ENCODE measurements around the gene CCDC85C. TPM values are rescaled to one million over a fixed set of nuclear protein-coding genes. Genes with fewer than 3 reads are reported as not detected.

CCDC85C gene
- total RNA-seq, 2 donors from 2014 or later = 35.1 to 47.2 TPM

- DNase-seq (ENCODE audit: low spot score) = peak; percentile 42
- Histone ChIP-seq H3K27ac (peak overlapping the region; percentile 44 to 51), H3K9me3 (no peaks in the 10 kb centered on the region), H3K4me1 (replicated peaks) (no peaks in the 10 kb centered on the region), H3K4me3 (no peak overlapping the region), H3K27me3 (replicated peaks; ENCODE audit: insufficient read depth) (no peaks in the 10 kb centered on the region), H3K36me3 (no peaks in the 10 kb centered on the region)
- WGBS = 20% methylated on average over 9 of the region's 9 CpGs
- intact Hi-C loops (cut with DNase I) = no loop called here
- peak; percentile 66 for TF ChIP-seq POLR2AphosphoS5 (IDR thresholded peaks at IDR 0.05)
- TF ChIP-seq CTCF (IDR thresholded peaks at IDR 0.05) = peak in 1 of 4 experiments; percentile 9
- TF ChIP-seq POLR2A (IDR thresholded peaks at IDR 0.05) = no peak
These were observed 128.8 kb downstream of the CCDC85C start for GRCh38 chr14:99475179-99475578.

- H3K27me3 ChIP-seq (replicated peaks; ENCODE audit: insufficient read depth) = no peaks in the 10 kb centered on the region
- H3K4me1 ChIP-seq (replicated peaks) = no peaks in the 10 kb centered on the region
- no peak for DNase-seq (ENCODE audit: low spot score)
- intact Hi-C loops (cut with DNase I) = no loop called here
- 69% methylated on average over 3 of the region's 3 CpGs for WGBS
- no peaks in the 10 kb centered on the region for H3K9me3 ChIP-seq
- TF ChIP-seq CTCF (IDR thresholded peaks at IDR 0.05) (no peak), POLR2AphosphoS5 (IDR thresholded peaks at IDR 0.05) (no peak), POLR2A (IDR thresholded peaks at IDR 0.05) (no peak)
- H3K27ac ChIP-seq = no peak overlapping the region
- H3K36me3 ChIP-seq = no peaks in the 10 kb centered on the region
- H3K4me3 ChIP-seq = no peak overlapping the region
These were observed 130.5 kb downstream of the CCDC85C start for GRCh38 chr14:99473458-99473857.

GRCh38 chr14:99472937-99473336 is 131.1 kb downstream of the CCDC85C start:
- intact Hi-C loops (cut with DNase I) = no loop called here
- TF ChIP-seq POLR2AphosphoS5 (IDR thresholded peaks at IDR 0.05) (no peak), POLR2A (IDR thresholded peaks at IDR 0.05) (no peak), CTCF (IDR thresholded peaks at IDR 0.05) (no peak)
- 92% methylated on average over 4 of the region's 4 CpGs for WGBS
- Histone ChIP-seq H3K36me3 (no peaks in the 10 kb centered on the region), H3K9me3 (no peaks in the 10 kb centered on the region), H3K27ac (no peak overlapping the region), H3K4me3 (no peak overlapping the region), H3K27me3 (replicated peaks; ENCODE audit: insufficient read depth) (no peaks in the 10 kb centered on the region), H3K4me1 (replicated peaks) (no peaks in the 10 kb centered on the region)
- no peak for DNase-seq (ENCODE audit: low spot score)

GRCh38 chr14:99471731-99472130 is 132.3 kb downstream of the CCDC85C start:
- no peak overlapping the region for H3K27ac ChIP-seq
- no peaks in the 10 kb centered on the region for H3K4me1 ChIP-seq (replicated peaks)
- H3K9me3 ChIP-seq = no peaks in the 10 kb centered on the region
- intact Hi-C loops (cut with DNase I) = no loop called here
- 96% methylated on average over 7 of the region's 7 CpGs for WGBS
- TF ChIP-seq CTCF (IDR thresholded peaks at IDR 0.05) (no peak), POLR2AphosphoS5 (IDR thresholded peaks at IDR 0.05) (no peak), POLR2A (IDR thresholded peaks at IDR 0.05) (no peak)
- H3K36me3 ChIP-seq = no peaks in the 10 kb centered on the region
- DNase-seq (ENCODE audit: low spot score) = no peak
- H3K4me3 ChIP-seq = no peak overlapping the region
- no peaks in the 10 kb centered on the region for H3K27me3 ChIP-seq (replicated peaks; ENCODE audit: insufficient read depth)

GRCh38 chr14:99468836-99469592 is 135.0 kb downstream of the CCDC85C start:
- no peaks in the 10 kb centered on the region for H3K27me3 ChIP-seq (replicated peaks; ENCODE audit: insufficient read depth)
- TF ChIP-seq CTCF (IDR thresholded peaks at IDR 0.05) (no peak), POLR2A (IDR thresholded peaks at IDR 0.05) (no peak), POLR2AphosphoS5 (IDR thresholded peaks at IDR 0.05) (no peak)
- no peak overlapping the region for H3K27ac ChIP-seq
- intact Hi-C loops (cut with DNase I) = no loop called here
- 61% methylated on average over 8 of the region's 8 CpGs for WGBS
- H3K9me3 ChIP-seq = no peaks in the 10 kb centered on the region
- H3K4me3 ChIP-seq = no peak overlapping the region
- DNase-seq (ENCODE audit: low spot score) = no peak
- H3K36me3 ChIP-seq = no peaks in the 10 kb centered on the region
- H3K4me1 ChIP-seq (replicated peaks) = no peaks in the 10 kb centered on the region

All from prostate gland (tissue), 2 donors.